Hippocampal formation (tissue), 2 donors: ENCODE data around the gene NRG3.

ENCODE experiments used
- DNase-seq, 2 donors: peaks; one replicate each; lab custom pipeline; 2025; lab: John Stamatoyannopoulos, UW

Gene NRG3

DNA sequence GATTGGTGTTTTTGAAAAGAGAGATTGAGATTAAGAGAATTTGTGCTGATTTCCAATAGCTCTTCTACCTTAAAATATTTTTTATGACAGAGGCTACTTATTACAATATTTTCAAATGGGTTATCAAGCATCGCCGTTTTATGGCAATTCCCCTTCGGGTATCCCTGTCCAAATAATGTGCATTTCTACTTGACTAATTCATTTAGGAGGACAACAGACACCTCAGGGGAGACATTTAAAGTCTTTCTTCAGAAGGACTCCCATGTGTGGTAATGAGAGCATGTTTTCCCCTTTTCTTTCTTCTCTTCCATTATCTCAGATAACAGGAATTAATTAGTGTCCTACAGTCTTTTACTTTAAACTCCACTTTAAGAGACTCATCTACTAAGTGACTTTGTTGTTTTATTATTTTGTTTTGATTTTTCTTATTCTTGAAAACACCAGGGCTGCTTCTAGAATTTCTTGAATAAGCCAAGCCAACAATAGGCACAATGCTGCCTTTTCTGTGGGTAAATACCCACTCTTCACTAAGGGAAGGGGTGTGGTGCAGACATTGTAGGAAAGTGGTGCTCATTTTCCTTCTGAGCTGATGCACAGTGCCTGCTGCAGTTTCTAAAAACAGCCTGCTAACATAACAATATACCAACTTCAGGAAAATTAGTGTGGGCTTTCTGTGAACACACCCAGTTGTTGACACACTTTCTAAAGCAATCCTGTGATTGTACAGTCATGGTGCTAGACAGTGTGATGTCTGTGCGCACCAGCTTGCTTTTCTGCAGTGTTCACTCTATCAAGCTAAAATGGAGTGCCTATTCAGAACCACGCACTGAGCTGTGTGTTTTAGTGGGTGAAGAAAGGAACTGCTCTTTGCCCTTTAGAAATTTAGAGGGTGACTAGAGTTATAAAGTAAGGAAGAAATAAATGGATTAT, 597.7 kb downstream of the NRG3 start:
- DNase-seq: no peak

DNA sequence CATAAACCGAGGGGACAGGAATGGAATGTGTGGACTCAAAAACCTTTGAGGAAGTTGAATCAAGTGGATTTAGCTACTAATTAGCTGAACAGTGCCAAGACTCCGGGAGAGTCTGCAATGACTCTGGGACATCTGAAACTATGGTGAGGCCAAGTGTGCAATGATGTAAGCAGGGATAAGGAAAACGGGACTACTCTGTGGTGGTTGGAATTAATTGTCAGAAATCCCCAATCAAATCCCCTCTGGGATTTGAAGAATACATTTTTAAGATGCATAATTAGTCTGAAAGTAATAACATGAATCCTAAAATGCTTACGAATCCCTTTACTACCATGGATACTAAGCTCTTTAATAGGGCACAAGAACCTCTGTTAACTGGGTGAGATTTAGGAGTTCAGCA, 602.8 kb downstream of the NRG3 start:
- no peak for DNase-seq

DNA sequence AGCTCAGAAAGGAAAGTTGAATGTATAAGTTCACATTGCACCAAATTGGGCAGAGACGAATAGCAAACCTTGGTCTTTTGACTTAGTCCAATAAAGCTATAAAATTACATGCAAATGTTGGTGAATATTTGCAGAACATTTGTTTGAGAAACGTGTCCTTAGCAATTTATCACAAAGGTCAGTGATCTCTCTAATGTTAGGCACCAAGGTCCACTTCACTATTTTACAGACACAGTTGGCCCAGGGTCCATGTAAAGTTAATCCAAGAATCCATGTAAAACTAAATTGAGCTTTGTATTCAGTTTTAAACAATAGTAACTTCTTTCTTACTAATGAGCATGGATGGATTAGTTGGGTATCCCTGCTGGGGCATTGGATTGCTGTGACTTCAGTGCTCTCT, 617.7 kb downstream of the NRG3 start:
- no peak for DNase-seq

DNA sequence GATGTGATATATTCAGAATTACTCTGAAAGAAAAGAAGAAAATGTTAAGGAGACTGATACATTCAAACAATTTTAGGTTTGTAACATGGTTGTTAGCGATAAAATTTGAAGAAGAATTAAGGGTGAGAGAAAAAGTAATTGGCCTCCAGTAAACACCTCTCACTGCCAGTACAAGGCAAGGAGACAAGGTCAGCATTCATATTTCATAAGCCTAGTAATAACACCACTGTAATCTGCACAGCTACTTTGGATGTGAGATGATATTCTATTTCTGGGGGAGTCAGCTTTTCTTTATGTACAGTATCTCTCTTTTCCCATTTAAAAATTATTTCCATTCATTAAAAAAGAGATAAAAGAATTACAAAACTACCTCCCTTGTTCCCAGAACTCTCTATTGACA, 621.1 kb downstream of the NRG3 start:
- DNase-seq: no peak

DNA sequence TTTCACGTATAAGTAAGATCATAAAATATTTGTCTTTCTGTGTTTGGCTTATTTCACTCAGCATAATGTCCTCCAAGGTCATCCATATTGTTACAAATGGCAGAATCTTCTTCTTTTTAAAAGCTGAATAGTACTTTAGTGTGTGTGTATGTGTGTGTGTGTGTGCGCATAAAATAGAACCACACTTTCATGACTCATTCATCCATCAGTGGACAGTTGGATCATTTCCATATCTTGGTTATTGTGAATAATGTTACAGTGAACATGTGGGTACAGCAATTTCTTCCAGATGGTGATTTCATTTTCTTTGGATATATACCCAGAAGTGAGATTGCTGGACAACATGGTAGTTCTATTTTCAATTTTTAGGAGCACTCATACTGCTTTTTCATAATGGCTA, 622.4 kb downstream of the NRG3 start:
- DNase-seq: no peak

DNA sequence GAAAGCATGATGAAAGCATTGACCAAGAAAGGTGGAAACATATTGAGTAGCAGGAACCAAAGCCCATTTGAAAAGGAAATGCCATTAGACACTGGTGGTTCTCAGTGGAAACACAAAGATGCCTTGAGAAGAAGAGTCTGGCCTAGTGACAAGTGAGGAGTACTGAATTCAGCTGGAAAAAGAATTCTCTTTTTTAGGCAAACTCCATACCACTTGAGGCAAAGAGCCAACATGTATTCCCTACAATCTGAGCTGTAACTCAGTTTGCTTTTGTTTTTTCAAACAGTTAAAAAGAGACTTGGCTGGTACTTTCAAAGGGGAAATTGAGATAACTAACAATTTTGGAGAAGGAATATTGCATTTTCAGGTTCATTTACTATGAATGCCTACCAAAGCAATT, 624.0 kb downstream of the NRG3 start:
- no peak for DNase-seq

DNA sequence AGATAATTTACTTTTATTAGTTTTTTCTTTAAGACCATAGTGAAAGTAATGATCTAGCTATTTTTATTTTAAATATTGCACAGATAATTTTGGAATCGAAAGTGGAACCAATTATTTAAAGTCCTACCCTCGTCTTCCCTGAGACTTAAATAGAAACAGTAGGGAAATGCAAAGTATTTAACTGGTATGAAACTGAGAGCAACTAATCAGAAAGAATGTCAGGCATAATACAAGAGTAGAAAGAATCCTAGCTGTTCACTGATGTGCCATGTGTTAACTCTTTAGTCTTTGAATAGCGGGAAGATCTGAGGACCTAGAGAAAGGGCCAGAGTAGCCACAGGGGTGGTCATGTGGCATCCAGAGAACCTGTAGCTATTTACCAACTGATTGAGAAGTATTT, 630.0 kb downstream of the NRG3 start:
- DNase-seq: no peak

DNA sequence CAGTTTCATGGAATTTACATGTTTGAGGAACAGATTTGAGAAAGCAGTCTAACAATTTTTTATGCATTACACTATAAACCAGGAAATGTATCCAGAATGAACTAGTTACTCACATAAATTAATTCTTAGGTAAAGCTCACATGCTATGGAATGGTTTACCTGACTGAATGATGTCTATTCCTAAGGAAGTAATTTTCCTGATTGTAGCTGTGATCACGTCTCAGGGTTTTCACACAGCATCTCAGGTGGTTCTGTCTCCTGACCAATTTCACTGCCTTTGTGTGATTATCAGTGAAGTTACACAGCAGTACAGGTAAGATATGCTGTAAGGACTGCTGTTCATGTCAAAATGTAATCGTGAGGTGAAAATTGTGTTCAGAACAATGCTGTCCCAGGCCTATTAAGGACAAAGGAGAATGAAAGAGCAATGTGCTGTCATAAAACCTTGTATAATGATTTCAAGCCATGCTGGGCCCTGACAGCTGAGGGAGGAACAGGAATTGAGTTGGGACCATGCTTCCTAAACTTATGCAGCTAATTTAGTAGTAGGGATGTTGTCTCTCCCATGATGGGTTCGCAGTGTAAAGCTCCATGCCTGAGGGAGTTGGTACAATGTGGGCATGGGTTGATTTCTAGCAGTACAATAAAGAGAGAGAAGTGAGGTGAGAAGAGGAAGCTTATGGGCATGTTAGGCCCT, 631.8 kb downstream of the NRG3 start:
- DNase-seq: no peak

DNA sequence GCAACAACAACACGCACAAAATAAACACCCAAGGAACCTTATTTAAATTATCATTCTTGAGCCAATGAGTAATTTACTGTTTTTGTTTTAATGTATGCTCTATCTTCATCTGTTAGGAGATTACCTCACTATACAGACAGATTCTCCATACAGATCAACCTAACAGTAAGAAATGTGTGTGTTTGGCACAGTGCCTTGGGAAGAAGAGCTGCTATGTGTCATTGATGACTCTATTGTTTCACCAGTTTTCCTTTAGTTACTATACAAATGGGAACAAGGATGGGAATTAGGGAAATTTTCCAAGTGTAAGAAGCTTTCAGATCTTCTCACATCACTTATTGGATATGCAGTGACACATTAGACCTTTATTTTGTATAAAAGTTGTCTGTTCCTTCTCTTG, 640.3 kb downstream of the NRG3 start:
- DNase-seq: no peak

DNA sequence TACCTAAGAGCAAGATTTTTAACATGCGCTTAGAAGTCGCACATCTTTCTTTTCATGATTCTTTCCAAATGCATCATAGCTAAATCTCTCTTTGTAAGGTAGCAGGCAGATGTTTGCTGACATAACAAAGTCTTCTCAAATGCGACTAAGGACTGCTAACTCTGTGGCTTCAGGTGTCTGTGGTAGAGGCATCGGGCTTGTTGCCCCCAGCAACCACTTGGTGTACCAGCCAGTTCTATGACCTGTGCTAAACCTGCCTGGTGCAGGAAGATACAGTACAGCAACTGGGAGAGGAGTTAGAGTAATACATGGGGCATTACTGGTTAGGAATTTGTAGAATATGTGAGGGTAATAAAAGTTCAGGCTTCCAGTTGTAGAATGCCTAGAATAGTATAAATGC, 654.1 kb downstream of the NRG3 start:
- DNase-seq: no peak

DNA sequence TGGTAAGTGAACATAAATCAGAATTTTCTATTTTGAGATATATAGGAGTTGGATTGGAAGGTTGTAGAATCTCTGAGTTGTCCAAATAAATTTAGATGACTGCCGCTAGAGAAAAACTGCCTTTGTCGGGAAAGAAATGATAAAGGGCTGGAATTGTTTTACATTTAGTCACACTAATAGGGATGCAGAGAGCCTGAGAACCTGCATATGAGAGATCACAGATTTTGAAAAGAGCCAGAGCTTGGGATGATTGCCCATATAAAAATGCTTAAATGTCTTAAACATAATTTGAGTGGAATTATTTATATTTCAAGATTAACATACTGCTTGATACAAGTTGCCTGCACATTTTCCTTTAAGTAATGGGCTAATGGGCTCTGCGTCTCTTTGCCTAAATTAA, 660.5 kb downstream of the NRG3 start:
- no peak for DNase-seq

DNA sequence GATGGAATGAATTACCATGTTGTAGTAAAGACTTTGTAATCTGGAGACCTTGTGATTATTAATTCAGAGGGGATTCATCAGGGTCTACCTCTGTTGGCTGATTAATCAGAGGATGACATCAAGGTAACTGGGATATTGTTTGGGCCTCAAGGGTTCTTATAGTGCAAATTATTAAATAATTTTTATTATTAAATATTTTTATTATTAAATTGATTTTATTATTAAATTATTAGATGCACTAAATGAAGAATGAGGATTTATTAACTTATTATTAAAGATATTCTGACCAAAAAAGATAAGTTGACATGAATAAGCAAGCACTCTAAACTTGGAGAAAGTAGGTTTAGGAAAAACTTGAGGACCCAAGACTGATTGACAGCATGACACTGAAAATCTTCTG, 661.7 kb downstream of the NRG3 start:
- DNase-seq: no peak

DNA sequence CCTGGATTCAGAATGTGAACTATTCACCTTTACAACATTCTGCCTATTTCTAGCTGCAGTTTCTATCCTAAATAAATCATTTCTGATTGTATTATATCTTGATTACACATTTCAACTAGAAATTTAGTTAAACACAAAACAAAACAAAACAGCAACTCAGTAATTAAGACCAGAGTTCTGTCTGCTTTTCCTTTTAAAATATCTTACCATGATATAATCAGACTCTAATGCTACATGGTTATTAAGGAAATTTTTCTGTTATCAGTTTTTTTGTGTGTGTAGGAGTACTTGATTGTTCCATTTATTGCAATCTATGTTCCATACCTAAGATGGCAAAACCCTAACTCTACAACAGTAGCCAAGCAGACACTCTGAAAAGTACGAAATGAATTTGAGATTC, 663.3 kb downstream of the NRG3 start:
- no peak for DNase-seq

DNA sequence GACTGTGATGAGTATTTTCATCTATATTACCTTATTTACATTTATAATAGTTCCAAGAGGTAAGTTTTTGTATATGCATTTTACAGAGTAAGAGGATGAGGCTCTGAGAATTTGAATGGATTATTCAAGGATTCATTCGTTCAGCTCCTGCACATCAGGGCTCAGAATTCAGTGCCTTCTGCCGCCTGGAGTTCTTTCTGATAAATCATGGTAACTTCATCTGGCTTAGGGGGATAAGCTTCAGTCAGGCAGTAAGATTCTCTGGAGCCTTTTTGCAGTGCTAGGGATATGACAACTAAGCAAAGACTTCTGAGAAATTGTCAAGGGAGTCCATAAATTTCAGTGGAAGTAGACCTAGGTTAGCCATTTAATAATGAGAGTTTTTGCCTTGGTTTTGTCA, 668.6 kb downstream of the NRG3 start:
- no peak for DNase-seq

DNA sequence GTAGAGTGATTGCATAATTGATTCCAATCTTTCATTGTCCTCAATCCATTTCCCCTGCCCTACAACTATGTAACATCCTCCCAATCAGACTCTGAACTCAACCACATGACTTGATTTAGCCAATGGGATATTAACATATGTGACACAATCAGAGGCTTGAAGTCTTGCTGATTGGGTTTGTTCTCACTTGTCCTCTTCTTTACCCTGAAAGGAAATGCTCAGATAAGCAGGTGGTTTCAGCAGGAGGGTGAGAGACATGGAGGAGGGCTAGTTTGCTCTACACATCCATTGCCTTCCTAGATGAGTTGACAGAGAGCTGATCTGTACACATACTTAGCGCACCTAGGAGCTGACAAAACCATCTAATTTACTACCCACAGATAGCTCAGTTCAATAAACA, 669.4 kb downstream of the NRG3 start:
- DNase-seq: no peak

DNA sequence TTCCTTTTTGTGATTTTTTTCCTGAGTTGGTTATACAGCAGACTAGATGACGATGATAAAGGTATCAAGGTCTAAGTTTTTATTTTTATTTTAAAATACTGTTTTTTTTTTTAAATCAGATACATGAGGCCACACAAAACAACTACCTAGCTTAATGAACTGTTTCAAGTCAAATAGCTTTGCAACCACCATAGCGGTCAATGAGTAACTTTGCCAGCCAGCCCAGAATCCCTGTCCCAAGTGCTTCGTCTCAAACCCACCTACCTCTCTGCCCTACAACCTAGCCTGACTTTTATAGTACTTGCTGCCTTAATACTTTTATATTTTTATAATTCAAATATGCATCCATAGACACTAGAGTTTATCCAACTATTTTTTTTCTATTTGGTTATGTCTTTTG, 676.5 kb downstream of the NRG3 start:
- DNase-seq: no peak

DNA sequence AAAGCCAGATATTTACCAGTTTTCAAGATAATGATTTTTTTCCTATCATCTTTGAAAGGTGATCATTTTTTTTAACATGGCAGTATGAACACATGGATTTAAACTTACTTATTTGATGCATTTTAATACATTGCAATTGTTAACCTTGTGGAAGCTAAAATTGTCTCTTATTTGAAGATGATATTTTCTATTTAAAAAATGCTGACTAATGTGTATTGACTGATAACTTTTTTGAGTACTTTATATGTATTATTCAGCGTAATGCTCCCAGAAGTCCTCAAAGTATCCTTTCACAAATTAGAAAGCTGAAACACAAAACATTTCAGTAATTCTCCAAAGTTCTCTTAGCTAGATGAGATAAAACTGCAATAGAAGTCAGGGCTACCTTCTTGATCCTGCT, 677.3 kb downstream of the NRG3 start:
- no peak for DNase-seq

DNA sequence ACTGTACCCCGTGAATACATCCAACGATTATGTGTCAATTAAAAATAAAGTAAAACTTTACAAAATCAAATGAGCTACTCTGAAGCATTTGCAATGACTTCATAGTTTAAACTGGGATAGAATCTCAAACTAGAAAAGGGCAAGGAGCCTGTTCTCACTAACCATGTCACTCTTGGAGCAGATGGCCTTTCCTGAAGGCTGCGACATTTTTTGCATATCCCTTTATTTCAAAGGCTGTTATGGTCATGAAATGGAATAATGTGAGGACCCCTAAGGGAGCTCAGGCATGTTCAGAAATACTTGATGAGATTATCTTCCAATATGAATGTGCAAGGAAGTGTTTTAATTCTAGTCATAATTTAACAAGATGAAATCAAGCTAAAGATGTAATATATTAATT, 679.4 kb downstream of the NRG3 start:
- DNase-seq: no peak

DNA sequence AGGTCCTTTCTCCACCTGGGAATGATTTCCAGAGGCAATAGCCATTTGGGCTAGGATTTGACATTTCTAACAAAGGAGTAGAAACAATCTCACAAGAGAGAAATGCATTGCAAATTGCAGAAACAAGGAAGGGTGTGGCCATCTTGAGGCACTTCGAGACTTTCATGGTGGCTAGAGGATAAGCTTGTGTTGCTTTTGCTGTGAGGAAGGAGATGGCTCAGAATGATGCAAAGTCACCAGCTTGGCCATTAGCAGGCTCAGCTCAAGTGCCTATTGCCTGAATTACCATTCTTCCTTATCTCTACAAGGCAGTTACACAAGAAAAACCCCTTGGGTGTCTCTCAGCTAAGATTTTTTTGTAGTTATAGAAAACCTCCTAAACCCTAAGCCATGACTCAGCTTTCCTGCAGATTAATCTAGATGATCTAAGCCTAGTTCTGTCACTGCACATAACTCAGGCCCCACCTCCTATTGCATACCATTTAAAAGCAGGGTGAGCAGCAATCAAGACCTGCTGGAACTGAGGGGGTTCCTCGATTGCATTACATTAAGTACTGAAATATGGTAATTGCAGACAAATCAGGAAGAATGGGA, 683.1 kb downstream of the NRG3 start:
- no peak for DNase-seq

DNA sequence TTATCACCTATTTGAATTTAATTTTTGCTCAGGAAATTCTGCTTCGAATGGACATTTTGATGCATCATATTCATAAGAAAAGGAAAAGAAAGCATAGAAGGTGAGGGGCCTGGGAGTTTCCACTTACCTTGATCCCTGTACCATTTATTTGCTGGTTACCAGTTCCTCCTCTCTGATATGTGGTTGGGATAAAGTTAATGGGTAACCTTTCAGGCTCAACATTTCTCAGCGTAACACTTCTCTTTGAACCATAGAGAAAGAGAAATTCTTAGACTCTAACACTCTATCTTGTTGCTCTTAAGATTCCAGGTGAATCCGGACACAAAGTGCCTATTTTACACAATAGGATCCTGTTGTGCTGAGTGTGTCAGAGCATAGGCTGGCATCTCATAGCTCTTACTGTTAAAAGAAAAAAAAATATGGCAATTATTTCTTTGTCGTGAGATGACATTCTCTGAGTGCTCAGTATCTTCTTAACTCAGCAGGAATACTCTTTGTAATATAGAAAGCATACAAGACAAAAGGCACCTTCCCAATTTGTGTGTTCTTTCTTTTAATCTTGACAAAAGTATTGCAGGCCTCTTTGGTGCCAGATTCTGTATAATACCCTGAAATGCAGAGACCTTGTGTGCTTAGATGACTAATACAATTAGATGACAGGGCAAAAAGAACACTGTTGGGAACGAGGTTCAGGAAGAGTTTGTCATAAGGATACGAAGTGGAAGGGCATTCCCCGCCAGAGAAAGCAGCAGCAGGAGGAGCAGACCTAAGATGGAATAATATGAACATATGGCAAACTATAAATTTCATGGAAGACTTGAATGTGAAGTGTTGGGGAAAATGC, 689.6 kb downstream of the NRG3 start:
- no peak for DNase-seq

DNA sequence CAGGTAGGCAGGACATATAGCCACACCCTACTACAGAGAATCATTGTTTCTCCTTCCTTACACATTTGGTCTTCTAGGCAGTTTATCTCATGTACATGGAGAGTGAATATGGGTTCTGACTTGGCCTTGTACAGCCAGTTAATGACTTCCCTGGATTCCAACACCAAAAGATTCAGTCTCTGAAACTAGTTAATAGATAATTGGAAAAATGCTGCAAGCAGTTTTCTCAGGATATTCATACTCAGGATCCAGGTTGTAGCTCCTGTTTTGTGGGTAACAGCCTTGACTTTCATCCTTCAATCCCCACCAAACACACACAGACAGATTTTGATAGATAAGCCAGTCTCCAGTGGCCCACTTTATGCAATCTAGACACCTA, 690.2 kb downstream of the NRG3 start:
- no peak for DNase-seq

DNA sequence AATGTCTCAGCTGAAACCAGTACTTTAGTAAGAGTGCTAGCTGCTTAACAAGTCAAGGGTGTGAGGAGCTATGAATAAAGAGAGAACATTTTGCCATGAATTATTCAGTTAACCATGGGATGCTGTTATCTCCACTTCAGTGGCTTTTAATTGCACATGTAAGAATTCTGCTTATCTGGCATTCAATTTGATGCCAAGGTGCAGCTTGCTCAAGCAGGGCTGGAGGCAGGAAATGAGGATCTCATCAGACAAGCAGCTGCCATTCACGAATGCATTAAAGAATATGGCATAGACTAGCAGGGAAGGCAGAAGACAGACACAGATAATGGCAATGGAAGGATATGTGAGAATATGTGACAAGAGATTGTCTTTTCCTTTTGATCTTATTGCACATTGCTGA, 697.8 kb downstream of the NRG3 start:
- no peak for DNase-seq
